OCI-LY1 (cell line): Measurements from ENCODE around the gene OSCAR.

Experiments
- H2AFZ ChIP-seq: fragments of 200-600 bp; sonication (generic), shearing (Covaris generic); 2 replicates; pipeline ENCODE4 v1.6.0; 2014; ENCODE audit warnings: antibody characterized with exemption, mild to moderate bottlenecking, low read length
- H3F3A ChIP-seq: fragments of 200-600 bp; sonication (generic), shearing (Covaris generic); 2 replicates; pipeline ENCODE4 v1.6.0; 2014; ENCODE audit warnings: mild to moderate bottlenecking, antibody characterized with exemption, low read length, moderate library complexity; ENCODE audit not compliant: insufficient read depth
- H3K27ac ChIP-seq: fragments of 200-600 bp; sonication (generic); 2 replicates; pipeline ENCODE4 v1.5.1; 2014; ENCODE audit warnings: low read length, mixed run types, mild to moderate bottlenecking, low read depth; ENCODE audit not compliant: poor library complexity, severe bottlenecking
- H3K27me3 ChIP-seq: fragments of 200-600 bp; sonication (generic); 2 replicates; pipeline ENCODE4 v1.6.0; 2014; ENCODE audit warnings: antibody characterized with exemption, mild to moderate bottlenecking, low read length, moderate library complexity; ENCODE audit not compliant: insufficient read depth
- H3K36me3 ChIP-seq: fragments of 200-600 bp; sonication (generic); 2 replicates; pipeline ENCODE4 v1.6.1; 2014; ENCODE audit warnings: mild to moderate bottlenecking, antibody characterized with exemption, low read length, moderate library complexity, mixed read lengths; ENCODE audit not compliant: insufficient read depth
- H3K4me1 ChIP-seq: fragments of 200-600 bp; sonication (generic); 2 replicates; pipeline ENCODE4 v1.5.1; 2014; ENCODE audit warnings: mild to moderate bottlenecking, low read length, moderate library complexity; ENCODE audit not compliant: insufficient read depth, severe bottlenecking
- H3K4me2 ChIP-seq: fragments of 200-600 bp; sonication (generic), shearing (Covaris generic); 2 replicates; pipeline ENCODE4 v1.6.1; 2014; ENCODE audit warnings: low read length
- H3K4me3 ChIP-seq: fragments of 200-600 bp; sonication (generic); 2 replicates; pipeline ENCODE4 v1.5.1; 2014; ENCODE audit warnings: low read length, low read depth, mild to moderate bottlenecking, mixed read lengths; ENCODE audit not compliant: poor library complexity, severe bottlenecking
- H3K79me2 ChIP-seq: fragments of 200-600 bp; shearing (Covaris generic); 2 replicates; pipeline ENCODE4 v1.6.1; 2016; ENCODE audit warnings: mixed run types, low read length, mixed read lengths; ENCODE audit not compliant: insufficient read depth
- H3K9ac ChIP-seq: fragments of 200-600 bp; sonication (generic), shearing (Covaris generic); 2 replicates; pipeline ENCODE4 v1.6.1; 2014; ENCODE audit warnings: mild to moderate bottlenecking, low read length, mixed read lengths
- H3K9me2 ChIP-seq: fragments of 200-600 bp; sonication (generic), shearing (Covaris generic); 2 replicates; pipeline ENCODE4 v1.6.1; 2014; ENCODE audit warnings: low read depth, mild to moderate bottlenecking, low read length, mixed read lengths
- H3K9me3 ChIP-seq: fragments of 200-600 bp; shearing (Covaris generic); 2 replicates; pipeline ENCODE4 v1.6.1; 2014; ENCODE audit warnings: low read length, mixed read lengths
- H4K20me1 ChIP-seq: fragments of 200-600 bp; sonication (generic), shearing (Covaris generic); 2 replicates; pipeline ENCODE4 v1.6.0; 2016; ENCODE audit warnings: mild to moderate bottlenecking, low read length; ENCODE audit not compliant: insufficient read depth
- CTCF ChIP-seq: fragments of 200-600 bp; sonication (generic), shearing (Covaris generic); IDR thresholded peaks from 2 replicates; pipeline ENCODE4 v1.5.1; 2017; ENCODE audit warnings: mild to moderate bottlenecking, antibody characterized with exemption, low read length, moderate library complexity, mixed read lengths
- EZH2 ChIP-seq: fragments of 200-600 bp; sonication (generic), shearing (Covaris generic); IDR thresholded peaks from 2 replicates; pipeline ENCODE4 v1.8.0; 2017; ENCODE audit warnings: borderline replicate concordance, mixed run types, mild to moderate bottlenecking, antibody characterized with exemption, low read length, moderate library complexity, mixed read lengths

Gene OSCAR

GRCh38 chr19:54141356-54141755 is 40.8 kb upstream of the OSCAR start:
- no peaks in the 10 kb centered on the region for H3K9me3 ChIP-seq
- no peak overlapping the region for H3K27ac ChIP-seq
- no peak for TF ChIP-seq CTCF
- no peak for TF ChIP-seq EZH2
- H3K4me2 ChIP-seq = no peak overlapping the region
- H3K9me2 ChIP-seq = no peaks in the 10 kb centered on the region
- H3K4me3 ChIP-seq = no peak overlapping the region
- H3K79me2 ChIP-seq = peaks cover 32% of the 10 kb centered on the region
- H3K9ac ChIP-seq = no peak overlapping the region
- no peak overlapping the region for H2AFZ ChIP-seq
- no peaks in the 10 kb centered on the region for H3F3A ChIP-seq
- no peaks in the 10 kb centered on the region for H4K20me1 ChIP-seq
- H3K4me1 ChIP-seq = peaks cover 19% of the 10 kb centered on the region
- no peaks in the 10 kb centered on the region for H3K27me3 ChIP-seq
- peaks cover 70% of the 10 kb centered on the region for H3K36me3 ChIP-seq

- H3K9me3 ChIP-seq = no peaks in the 10 kb centered on the region
- no peak overlapping the region for H3K27ac ChIP-seq
- no peaks in the 10 kb centered on the region for H3F3A ChIP-seq
- H2AFZ ChIP-seq = no peak overlapping the region
- peak overlapping the region; percentile 70 for H3K4me2 ChIP-seq
- no peaks in the 10 kb centered on the region for H3K9me2 ChIP-seq
- no peaks in the 10 kb centered on the region for H3K27me3 ChIP-seq
- peak overlapping the region; percentile 93 for H3K4me3 ChIP-seq
- peak overlapping the region; percentile 95 for H3K9ac ChIP-seq
- H3K4me1 ChIP-seq = peaks cover 26% of the 10 kb centered on the region
- peaks cover 43% of the 10 kb centered on the region for H3K36me3 ChIP-seq
- peaks cover 32% of the 10 kb centered on the region for H3K79me2 ChIP-seq
- no peak for TF ChIP-seq CTCF
- no peak for TF ChIP-seq EZH2
- no peaks in the 10 kb centered on the region for H4K20me1 ChIP-seq
Observed at GRCh38 chr19:54138489-54139256, 38.1 kb upstream of the OSCAR start.

- Histone ChIP-seq H3K9ac (peak within 1 kb of the TSS; percentile 95), H3K27ac (no peak within 1 kb of the TSS), H3K27me3 (no peaks in the 10 kb centered on the region), H3K9me3 (no peaks in the 10 kb centered on the region), H3K4me1 (peaks cover 26% of the 10 kb centered on the region), H3K9me2 (no peaks in the 10 kb centered on the region), H3F3A (no peaks in the 10 kb centered on the region), H3K4me3 (peak within 1 kb of the TSS; percentile 93), H3K79me2 (peaks cover 32% of the 10 kb centered on the region), H4K20me1 (no peaks in the 10 kb centered on the region), H3K4me2 (peak within 1 kb of the TSS; percentile 87), H3K36me3 (peaks cover 38% of the 10 kb centered on the region; the same call in 1 of the 2 replicates), H2AFZ (no peak within 1 kb of the TSS)
- TF ChIP-seq EZH2 (no peak), CTCF (no peak)
Observed at GRCh38 chr19:54137699-54138488, 37.3 kb upstream of the OSCAR start, which contains the start of gene CNOT3. Gene CNOT3 (plus strand): TSS chr19:54137762. CDS start chr19:54142979, 5,217 bp downstream.
